Activated CD4-positive, CD25-positive, alpha-beta regulatory T cell treated with anti-CD3 and anti-CD28 coated beads, Interleukin-2, amount 50 U/mL, for 24 hours (primary cell): ENCODE results near the gene SRD5A1.

Experiments
- ATAC-seq, 2 donors: fragments of 150-1000 bp; cut with Tn5 transposase; one replicate each; pipeline ENCODE4 v1.10.0; 2021; ENCODE audit warnings: mild to moderate bottlenecking in 1 of 2, moderate library complexity in 1 of 2

The SRD5A1 gene

DNA sequence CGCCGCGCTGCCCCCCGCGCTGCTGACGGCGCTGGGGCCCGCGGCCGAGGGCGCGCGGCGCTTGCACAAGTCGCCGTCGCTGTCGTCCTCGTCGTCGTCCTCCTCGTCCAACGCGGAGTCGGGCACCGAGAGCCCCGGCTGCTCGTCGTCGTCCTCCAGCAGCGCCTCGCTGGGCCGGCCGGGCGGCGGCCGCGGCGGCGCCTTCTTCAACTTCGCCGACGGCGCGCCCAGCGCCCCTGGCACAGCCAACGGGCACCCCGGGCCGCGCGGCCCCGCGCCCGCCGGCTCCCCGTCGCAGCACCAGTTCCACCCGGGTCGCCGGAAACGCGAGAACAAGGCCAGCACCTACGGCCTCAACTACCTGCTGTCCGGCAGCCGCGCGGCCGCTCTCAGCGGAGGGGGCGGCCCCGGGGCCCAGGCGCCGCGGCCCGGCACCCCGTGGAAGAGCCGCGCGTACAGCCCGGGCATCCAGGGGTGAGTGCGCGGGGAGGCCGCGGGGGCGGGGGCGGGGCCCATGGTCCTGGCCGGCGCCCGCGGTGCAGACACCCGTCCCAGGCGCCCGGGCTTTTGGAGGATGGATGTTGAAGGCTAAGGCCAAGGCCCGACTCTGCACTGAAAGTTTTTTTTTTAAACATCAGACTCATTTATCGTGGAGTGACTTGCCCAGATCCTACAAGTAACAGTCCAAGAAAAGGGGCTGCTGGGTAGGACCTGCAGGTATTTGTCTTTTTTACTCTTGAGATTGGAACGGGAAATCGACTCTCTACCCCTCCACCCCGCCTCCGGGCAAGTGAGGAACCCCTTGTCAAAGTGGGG lies 81.2 kb downstream of the SRD5A1 start:
- no peak for ATAC-seq

- no peak for ATAC-seq
Observed at GRCh38 chr5:6715271-6715670, 82.0 kb downstream of the SRD5A1 start.

DNA sequence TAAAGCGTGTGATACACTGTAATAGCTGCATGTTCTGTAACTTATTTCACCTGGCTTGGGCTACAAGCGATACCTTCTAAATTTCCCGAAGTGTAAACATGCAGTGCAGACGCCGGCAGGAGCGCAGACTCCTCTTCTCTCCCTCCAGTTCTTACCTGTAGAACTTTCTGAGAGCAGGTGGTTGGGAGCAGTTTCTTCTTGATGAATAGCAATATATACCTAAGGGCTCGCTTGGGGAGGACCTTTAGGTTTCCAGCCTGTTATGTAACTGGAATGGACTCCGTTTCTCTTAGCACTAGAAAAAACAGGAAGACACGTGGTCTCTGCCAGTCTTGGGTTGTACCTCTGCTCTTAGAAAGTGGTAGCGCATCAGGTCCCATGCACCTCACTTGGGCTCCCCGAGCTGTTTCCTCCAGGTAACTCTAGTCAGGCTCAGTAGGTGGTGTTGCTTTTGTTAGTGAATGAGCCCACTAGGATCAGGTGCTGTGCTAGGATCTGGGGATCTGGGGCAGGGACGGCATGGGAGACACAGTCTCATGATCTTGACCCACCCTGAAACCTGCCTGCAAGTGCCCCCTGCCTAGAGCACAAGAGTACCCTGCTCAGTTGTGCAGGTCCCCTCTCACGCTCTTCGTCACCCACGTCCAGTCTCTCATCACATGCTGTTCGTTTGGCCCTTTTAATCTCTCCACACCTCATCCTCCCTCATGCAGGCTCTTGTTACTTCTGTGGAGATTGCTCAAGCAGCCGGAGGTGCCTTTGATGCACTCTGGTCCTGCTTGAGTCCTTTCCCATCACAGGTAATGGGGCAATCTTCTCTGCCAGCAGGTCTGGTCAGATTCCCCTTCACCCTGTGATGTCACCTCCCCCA lies 82.8 kb downstream of the SRD5A1 start:
- ATAC-seq = no peak

GRCh38 chr5:6716629-6717149 lies 83.4 kb downstream of the SRD5A1 start:
- ATAC-seq = no peak

DNA sequence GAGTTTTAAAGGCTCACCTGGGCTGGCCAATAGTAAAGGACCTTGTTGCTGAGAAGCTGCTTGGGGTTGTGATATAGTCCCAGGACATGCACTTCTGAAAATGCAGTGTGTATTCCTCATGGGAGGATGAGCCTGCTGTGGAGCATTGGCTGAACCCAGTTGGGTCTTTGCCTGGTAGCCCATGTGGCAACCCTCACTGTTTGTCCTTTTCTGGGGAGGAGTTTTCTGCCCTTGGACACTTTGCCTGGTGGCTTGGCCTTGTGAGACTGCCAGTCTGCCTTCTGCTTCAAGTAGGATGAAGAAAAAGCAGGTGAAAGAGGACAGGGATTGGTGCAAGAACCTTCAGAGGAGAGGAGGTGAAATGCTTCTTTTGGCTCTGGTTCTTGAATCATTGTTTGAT lies 84.0 kb downstream of the SRD5A1 start:
- no peak for ATAC-seq

DNA sequence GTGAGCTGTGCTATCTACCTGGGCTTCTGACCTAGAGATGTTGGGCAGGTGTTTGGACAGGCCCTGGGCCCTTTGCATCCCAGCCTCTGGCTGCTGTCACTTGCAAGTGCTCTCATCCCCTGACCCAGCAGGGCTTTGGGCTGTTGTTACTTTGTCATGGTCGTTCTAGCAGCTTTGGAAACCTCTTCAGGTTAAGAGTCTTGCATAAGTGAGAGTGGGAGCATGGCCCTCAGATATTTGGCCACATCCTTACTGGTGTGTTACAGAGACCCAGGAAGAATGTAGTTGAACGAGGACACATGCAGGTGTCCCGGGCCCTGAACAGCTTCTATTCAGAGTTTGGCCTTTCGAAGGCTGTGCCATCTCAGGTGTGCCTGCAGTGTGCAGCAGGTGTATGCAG lies 84.4 kb downstream of the SRD5A1 start:
- ATAC-seq = no peak

DNA sequence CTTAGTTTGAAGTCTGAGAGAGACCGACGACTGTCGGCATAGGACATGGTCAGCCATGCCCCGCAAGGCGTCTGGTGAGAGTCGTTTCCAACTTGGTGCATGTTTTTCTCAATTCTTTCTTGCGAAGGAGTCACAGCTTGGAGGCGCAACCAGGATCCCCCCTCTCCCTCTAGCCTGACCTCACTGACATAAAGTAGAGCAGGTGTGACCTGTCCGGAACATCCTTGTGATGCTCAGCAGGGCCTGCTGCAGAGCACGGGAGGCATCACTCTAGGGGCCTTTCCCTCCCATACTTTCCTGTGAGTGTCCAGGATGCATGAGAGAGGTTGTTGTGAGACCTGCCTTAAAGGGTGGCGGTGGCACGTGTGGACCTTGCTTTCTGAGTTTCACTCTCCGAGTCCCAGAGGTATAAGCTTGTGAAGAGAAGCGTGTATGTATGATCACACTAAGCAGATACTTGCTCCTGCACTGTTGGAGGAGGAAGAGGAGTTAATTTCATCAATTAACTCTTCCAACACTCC lies 85.0 kb downstream of the SRD5A1 start:
- no peak for ATAC-seq

DNA sequence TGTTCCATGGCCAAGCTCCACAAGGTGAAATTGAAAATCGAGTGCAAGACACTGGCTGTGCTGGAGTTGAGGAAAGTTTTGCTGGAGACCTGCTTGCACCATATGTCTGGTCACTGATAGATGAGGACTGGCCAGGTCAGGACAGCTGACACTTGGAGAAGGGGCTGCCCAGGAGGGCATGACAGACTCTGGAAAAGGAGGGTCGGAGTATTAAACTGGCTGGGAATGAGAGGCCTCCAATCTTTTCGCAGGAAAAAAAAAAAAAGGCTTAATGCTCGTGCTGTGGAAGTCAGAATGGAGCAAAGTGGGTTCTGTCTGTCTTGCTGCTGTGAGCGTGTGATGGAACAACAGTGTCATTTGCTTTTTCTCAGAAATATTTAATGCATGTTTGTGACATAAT lies 85.5 kb downstream of the SRD5A1 start:
- ATAC-seq = no peak

- no peak for ATAC-seq
Observed at GRCh38 chr5:6719417-6719816, 86.2 kb downstream of the SRD5A1 start.

- no peak for ATAC-seq
Observed at GRCh38 chr5:6719896-6720560, 86.8 kb downstream of the SRD5A1 start.

DNA sequence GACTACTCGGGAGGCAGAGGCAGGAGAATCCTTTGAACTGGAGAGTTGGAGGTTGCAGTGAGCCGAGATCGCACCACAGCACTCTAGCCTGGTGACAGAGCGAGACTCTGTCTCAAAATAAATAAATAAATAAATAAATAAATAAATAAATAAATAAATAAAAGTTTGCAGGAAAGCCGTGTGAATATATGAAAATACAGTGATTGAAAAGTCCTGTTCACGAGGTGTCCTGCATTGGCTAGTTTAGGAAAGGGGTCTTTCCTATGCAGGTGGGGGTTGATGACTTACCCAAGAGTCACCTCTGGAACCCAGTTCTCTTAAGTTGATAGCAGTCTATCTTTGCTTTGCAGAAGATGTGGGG lies 87.3 kb downstream of the SRD5A1 start:
- no peak for ATAC-seq

DNA sequence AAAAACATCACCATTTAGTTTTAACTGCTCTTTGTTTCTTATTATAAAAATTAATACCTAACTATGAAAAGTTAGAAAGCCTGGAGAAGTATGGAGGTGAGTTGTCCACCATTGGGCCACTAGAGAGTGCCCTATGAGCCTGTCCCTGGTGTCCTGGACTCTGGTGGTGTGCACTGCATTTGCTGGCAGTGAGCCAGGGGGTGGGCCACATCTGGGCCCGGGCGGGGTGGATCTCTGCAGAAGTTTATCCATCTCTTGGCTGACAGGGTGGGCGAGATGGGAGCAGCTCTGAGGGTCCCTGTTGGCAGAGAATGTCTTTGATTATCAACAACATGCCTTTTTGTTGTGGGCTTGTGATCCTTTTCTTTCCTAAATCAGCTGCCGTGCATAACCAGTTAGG lies 88.2 kb downstream of the SRD5A1 start:
- no peak for ATAC-seq

- ATAC-seq = no peak
Observed at GRCh38 chr5:6722015-6722414, 88.8 kb downstream of the SRD5A1 start.

DNA sequence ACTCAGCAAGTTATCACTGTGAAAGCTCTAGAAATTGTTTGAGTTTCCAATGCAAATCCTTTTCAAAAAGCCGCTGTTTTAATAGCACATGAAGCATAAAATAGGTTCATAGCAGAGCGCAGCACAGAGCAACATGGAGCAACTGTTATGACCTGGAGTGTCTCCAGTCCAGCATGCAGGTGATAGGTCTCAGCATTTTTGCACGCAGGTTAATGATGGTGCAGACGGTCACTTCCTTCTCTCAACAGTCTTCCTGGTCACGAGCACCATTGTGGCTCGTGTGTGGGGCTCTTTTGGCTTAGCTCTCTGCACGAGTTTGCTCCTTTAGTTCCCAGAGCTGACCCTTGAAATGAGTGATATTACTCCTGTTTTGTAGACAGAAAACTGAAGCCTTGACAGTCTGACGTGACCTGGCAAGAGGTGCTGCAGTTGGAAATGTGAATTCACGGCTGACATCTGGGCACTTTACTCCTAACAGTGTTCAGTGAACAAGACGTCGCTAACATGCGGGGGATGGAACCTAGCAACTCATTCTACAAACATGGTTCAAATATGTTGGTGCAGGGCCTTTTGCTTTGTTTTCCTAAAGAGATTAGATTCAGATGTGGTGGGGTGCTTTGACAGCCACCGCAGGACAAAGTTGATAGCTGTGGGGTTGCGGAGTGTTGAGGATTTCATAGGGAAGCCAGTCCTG lies 90.0 kb downstream of the SRD5A1 start:
- ATAC-seq = no peak

GRCh38 chr5:6723816-6724300 lies 90.6 kb downstream of the SRD5A1 start:
- no peak for ATAC-seq
